ENCODE data around the gene DEPDC4. TPM values are rescaled to one million over a fixed set of nuclear protein-coding genes. Genes with fewer than 3 reads are reported as not detected.

DEPDC4 gene
- total RNA-seq (2021), result 3.2 and 3.4 TPM in 2 replicates
- long read RNA-seq, partial matches to known transcripts, result 0 of 2 reads
- long read RNA-seq, other reads (novel, unspliced or antisense), result 2 of 2 reads

- Histone ChIP-seq H2BK120ac (ENCODE audit: low read depth, low read length, poor library complexity, severe bottlenecking) (no peak within 1 kb of the TSS), H3K79me1 (ENCODE audit: insufficient read depth, low read depth, low read length, poor library complexity, severe bottlenecking) (no peaks in the 10 kb centered on the region), H3K27me3 (ENCODE audit: insufficient read depth, low read length) (no peaks in the 10 kb centered on the region), H3K9me3 (ENCODE audit: control insufficient read depth, low read depth, low read length) (no peaks in the 10 kb centered on the region), H2BK5ac (ENCODE audit: insufficient read length, low read length) (no peak within 1 kb of the TSS), H3K4me2 (ENCODE audit: insufficient read depth, insufficient read length, low read length) (peak within 1 kb of the TSS; percentile 94), H4K20me1 (ENCODE audit: control insufficient read depth, insufficient read depth, insufficient read length) (no peaks in the 10 kb centered on the region), H3K23me2 (ENCODE audit: insufficient read length, low read depth, low read length, poor library complexity, severe bottlenecking) (peaks cover 10% of the 10 kb centered on the region), H4K5ac (ENCODE audit: insufficient read length, low read depth, low read length) (no peak within 1 kb of the TSS), H3K27ac (ENCODE audit: insufficient read length, low read depth, low read length) (peak within 1 kb of the TSS; percentile 59), H4K91ac (ENCODE audit: insufficient read length, low read depth, low read length) (no peak within 1 kb of the TSS), H2AFZ (ENCODE audit: low read length) (no peak within 1 kb of the TSS), H2BK20ac (ENCODE audit: low read depth, low read length, poor library complexity, severe bottlenecking) (no peak within 1 kb of the TSS), H3K79me2 (ENCODE audit: insufficient read depth, low read length) (peaks cover 9% of the 10 kb centered on the region; the same call in 1 of the 2 replicates), H3K18ac (ENCODE audit: insufficient read length, low read depth, low read length) (peak within 1 kb of the TSS; percentile 96), H3K4me1 (ENCODE audit: insufficient read depth, low read length) (0 out of 2 replicates have a peak, but pooled peaks cover 6% of the 10 kb centered on the region), H2BK15ac (ENCODE audit: low read depth, low read length) (no peak within 1 kb of the TSS), H3K23ac (ENCODE audit: insufficient read length, low read depth, low read length) (no peak within 1 kb of the TSS), H3K56ac (ENCODE audit: insufficient read length, low read depth, low read length) (no peak within 1 kb of the TSS), H2BK12ac (ENCODE audit: insufficient read length, low read depth, low read length) (no peak within 1 kb of the TSS), H3T11ph (ENCODE audit: low read length) (no peak within 1 kb of the TSS), H4K8ac (replicated peaks; ENCODE audit: insufficient read length, low read depth, low read length) (no peak within 1 kb of the TSS), H3K9ac (ENCODE audit: extremely low read depth, insufficient read length, low read length) (peak within 1 kb of the TSS; percentile 90), H2AK5ac (ENCODE audit: insufficient read length, low read length) (no peak within 1 kb of the TSS), H3K14ac (ENCODE audit: insufficient read depth, low read length) (peak within 1 kb of the TSS; percentile 87), H3K4ac (ENCODE audit: low read depth, low read length) (no peak within 1 kb of the TSS)
- no peaks in the 10 kb centered on the region for H3K9me3 Mint-ChIP-seq
- H3K36me3 Mint-ChIP-seq (ENCODE audit: insufficient read depth in 1 of 3, low read depth in 3 of 3), result peaks cover 0 to 1% (median 0%) of the 10 kb centered on the region in 3 experiments; a peak in 2 of 7 replicates
- no CpG with 5 or more reads among the region's 62 CpGs for WGBS (ENCODE audit: extremely low coverage, insufficient read length, low lambda C conversion rate)
- H3K4me3 Mint-ChIP-seq, result peak within 1 kb of the TSS; percentile 97 to 99
- H3K4me1 Mint-ChIP-seq, result peaks cover 17 to 18% of the 10 kb centered on the region in 2 experiments
- no peaks in the 10 kb centered on the region for H3K27me3 Mint-ChIP-seq (ENCODE audit: low read depth)
- peak; percentile 96 for DNase-seq
- peak within 1 kb of the TSS; percentile 98 to 100 (median 99) for H3K27ac Mint-ChIP-seq
- TF ChIP-seq CTCF (conservative IDR thresholded peaks at IDR 0.05), result no peak
Observed at GRCh38 chr12:100266835-100267602, at the start of gene DEPDC4, which contains the start of gene SCYL2. TSS of gene DEPDC4 (minus strand) at chr12:100267079. CDS start at chr12:100267076, 3 bp downstream. TSS of gene SCYL2 (plus strand) at chr12:100267177. CDS start at chr12:100282971, 15,794 bp downstream.

Data from H9 (cell line).